ENCODE measurements around the gene TBC1D5. TPM values are rescaled to one million over a fixed set of nuclear protein-coding genes. Genes with fewer than 3 reads are reported as not detected.
"Not testable (repeated sequence)": the region's sequence is repeated elsewhere in the genome, so short reads cannot be mapped to it uniquely, and the experiment has no call there.

TBC1D5 gene
- total RNA-seq, 1 experiment from 2014 or later = 88.0 TPM

GRCh38 chr3:17149076-17149475, 593.4 kb downstream of the TBC1D5 start:
- in situ Hi-C loops (cut with HindIII; ENCODE audit: low pct_unique_long_range_greater_than_20kb, low sequenced_read_pairs) = no loop called here

GRCh38 chr3:17144665-17144993, 597.8 kb downstream of the TBC1D5 start:
- DNase-seq (ENCODE audit: low read depth, low spot score) = no peak
- in situ Hi-C loops (cut with HindIII; ENCODE audit: low pct_unique_long_range_greater_than_20kb, low sequenced_read_pairs) = no loop called here

More at GRCh38 chr3:17149076-17149475, 593.4 kb downstream of the TBC1D5 start:
- no peak for DNase-seq (ENCODE audit: low read depth, low spot score)

- no peak for DNase-seq (ENCODE audit: low read depth, low spot score)
- in situ Hi-C loops (cut with HindIII; ENCODE audit: low pct_unique_long_range_greater_than_20kb, low sequenced_read_pairs) = no loop called here
Observed at GRCh38 chr3:17143893-17144664, 598.4 kb downstream of the TBC1D5 start.

GRCh38 chr3:17142516-17142915, 599.9 kb downstream of the TBC1D5 start:
- no peak for DNase-seq (ENCODE audit: low read depth, low spot score)
- in situ Hi-C loops (cut with HindIII; ENCODE audit: low pct_unique_long_range_greater_than_20kb, low sequenced_read_pairs) = no loop called here

GRCh38 chr3:17141699-17142098, 600.7 kb downstream of the TBC1D5 start:
- no peak for DNase-seq (ENCODE audit: low read depth, low spot score)
- in situ Hi-C loops (cut with HindIII; ENCODE audit: low pct_unique_long_range_greater_than_20kb, low sequenced_read_pairs) = no loop called here

GRCh38 chr3:17140670-17141505, 601.5 kb downstream of the TBC1D5 start:
- in situ Hi-C loops (cut with HindIII; ENCODE audit: low pct_unique_long_range_greater_than_20kb, low sequenced_read_pairs) = no loop called here
- DNase-seq (ENCODE audit: low read depth, low spot score) = no peak

GRCh38 chr3:17138246-17139039, 604.0 kb downstream of the TBC1D5 start:
- DNase-seq (ENCODE audit: low read depth, low spot score) = no peak
- in situ Hi-C loops (cut with HindIII; ENCODE audit: low pct_unique_long_range_greater_than_20kb, low sequenced_read_pairs) = no loop called here

GRCh38 chr3:17137321-17137826, 605.1 kb downstream of the TBC1D5 start:
- in situ Hi-C loops (cut with HindIII; ENCODE audit: low pct_unique_long_range_greater_than_20kb, low sequenced_read_pairs) = no loop called here
- DNase-seq (ENCODE audit: low read depth, low spot score) = no peak

GRCh38 chr3:17136136-17136721, 606.2 kb downstream of the TBC1D5 start:
- in situ Hi-C loops (cut with HindIII; ENCODE audit: low pct_unique_long_range_greater_than_20kb, low sequenced_read_pairs) = no loop called here

GRCh38 chr3:17135696-17136095, 606.7 kb downstream of the TBC1D5 start:
- DNase-seq (ENCODE audit: low read depth, low spot score) = no peak
- in situ Hi-C loops (cut with HindIII; ENCODE audit: low pct_unique_long_range_greater_than_20kb, low sequenced_read_pairs) = no loop called here

More at GRCh38 chr3:17136136-17136721, 606.2 kb downstream of the TBC1D5 start:
- DNase-seq (ENCODE audit: low read depth, low spot score) = no peak

GRCh38 chr3:17133632-17134545, 608.5 kb downstream of the TBC1D5 start:
- DNase-seq (ENCODE audit: low read depth, low spot score) = no peak
- in situ Hi-C loops (cut with HindIII; ENCODE audit: low pct_unique_long_range_greater_than_20kb, low sequenced_read_pairs) = no loop called here

GRCh38 chr3:17132286-17133115, 609.9 kb downstream of the TBC1D5 start:
- no peak for DNase-seq (ENCODE audit: low read depth, low spot score)
- in situ Hi-C loops (cut with HindIII; ENCODE audit: low pct_unique_long_range_greater_than_20kb, low sequenced_read_pairs) = no loop called here

- in situ Hi-C loops (cut with HindIII; ENCODE audit: low pct_unique_long_range_greater_than_20kb, low sequenced_read_pairs) = no loop called here
- no peak for DNase-seq (ENCODE audit: low read depth, low spot score)
Observed at GRCh38 chr3:17130956-17131355, 611.5 kb downstream of the TBC1D5 start.

- DNase-seq (ENCODE audit: low read depth, low spot score) = no peak
- in situ Hi-C loops (cut with HindIII; ENCODE audit: low pct_unique_long_range_greater_than_20kb, low sequenced_read_pairs) = no loop called here
Observed at GRCh38 chr3:17129556-17129955, 612.9 kb downstream of the TBC1D5 start.

GRCh38 chr3:17128671-17129070, 613.8 kb downstream of the TBC1D5 start:
- not testable (repeated sequence) for DNase-seq (ENCODE audit: low read depth, low spot score)

More at GRCh38 chr3:17128671-17129070, 613.8 kb downstream of the TBC1D5 start:
- in situ Hi-C loops (cut with HindIII; ENCODE audit: low pct_unique_long_range_greater_than_20kb, low sequenced_read_pairs) = not testable (repeated sequence)
